Activated CD4-positive, alpha-beta T cell treated with anti-CD3 and anti-CD28 coated beads, Interleukin-2, Interleukin-4, amounts not matched to agents 100 ng/mL and 50 ng/mL, durations not matched to agents 16 hours and 8 hours (primary cell): ENCODE results near the gene MOSPD3.
A peak's percentile ranks its signal among the peaks of the same experiment; 100 is the strongest.
"Not testable (repeated sequence)": the region's sequence is repeated elsewhere in the genome, so short reads cannot be mapped to it uniquely, and the experiment has no call there.

ENCODE experiments used
- DNase-seq: peaks from one replicate; pipeline ENCODE4 v3.0.0-alpha.2; 2020; ENCODE audit warnings: low spot score

The MOSPD3 gene

GRCh38 chr7:100611983-100612729, at the start of gene MOSPD3:
Gene MOSPD3 (plus strand): TSS chr7:100612540. CDS start chr7:100612792, 252 bp downstream.
- DNase-seq: peak; percentile 98

GRCh38 chr7:100563100-100563564, 49.2 kb upstream of the MOSPD3 start:
- no peak for DNase-seq

GRCh38 chr7:100563809-100564400, 48.4 kb upstream of the MOSPD3 start:
- peak; percentile 83 for DNase-seq

GRCh38 chr7:100564405-100564804, 47.9 kb upstream of the MOSPD3 start:
- DNase-seq: not testable (repeated sequence)

GRCh38 chr7:100565133-100565571, 47.2 kb upstream of the MOSPD3 start:
- DNase-seq: no peak

GRCh38 chr7:100566018-100566531, 46.3 kb upstream of the MOSPD3 start:
- DNase-seq: no peak

- no peak for DNase-seq
These were observed 45.2 kb upstream of the MOSPD3 start for GRCh38 chr7:100567031-100567730.

- DNase-seq: no peak
These were observed 44.6 kb upstream of the MOSPD3 start for GRCh38 chr7:100567751-100568175.

GRCh38 chr7:100568176-100568895, 44.0 kb upstream of the MOSPD3 start:
- no peak for DNase-seq

- peak; percentile 57 for DNase-seq
These were observed 43.2 kb upstream of the MOSPD3 start for GRCh38 chr7:100568896-100569844.

- no peak for DNase-seq
These were observed 41.1 kb upstream of the MOSPD3 start for GRCh38 chr7:100570954-100571828.

GRCh38 chr7:100571829-100572116, 40.6 kb upstream of the MOSPD3 start:
- no peak for DNase-seq

GRCh38 chr7:100572281-100572948, 39.9 kb upstream of the MOSPD3 start:
- DNase-seq: no peak

GRCh38 chr7:100572949-100573675, 39.2 kb upstream of the MOSPD3 start:
- no peak for DNase-seq

GRCh38 chr7:100573691-100574361, 38.5 kb upstream of the MOSPD3 start, which contains the start of gene SAP25:
Gene SAP25 (minus strand): TSS chr7:100573900. CDS start chr7:100573742, 158 bp downstream.
- no peak for DNase-seq

GRCh38 chr7:100574362-100575205, 37.8 kb upstream of the MOSPD3 start:
- no peak for DNase-seq

GRCh38 chr7:100575206-100575631, 37.1 kb upstream of the MOSPD3 start:
- DNase-seq: no peak
